ENCODE measurements around the gene GPR156.

The GPR156 gene

DNA sequence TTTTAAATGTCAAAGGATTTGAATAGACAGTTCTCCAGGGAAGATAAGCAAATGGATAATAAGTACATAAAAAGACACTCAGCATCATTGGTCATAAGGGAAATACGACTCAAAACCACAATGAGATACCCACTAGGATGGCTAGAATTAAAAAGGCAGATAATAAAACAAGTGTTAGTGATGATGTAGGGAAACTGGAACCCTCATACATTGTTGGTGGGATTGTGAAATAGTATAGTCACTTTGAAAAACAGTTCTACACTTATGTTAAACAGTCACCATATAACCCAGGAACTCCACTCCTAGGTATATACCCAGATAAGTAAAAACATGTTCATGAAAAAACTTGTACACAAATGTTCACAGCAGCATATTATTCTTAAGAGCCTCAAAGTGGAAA is 72.5 kb downstream of the GPR156 start:
- TF ChIP-seq, protein P1, sequence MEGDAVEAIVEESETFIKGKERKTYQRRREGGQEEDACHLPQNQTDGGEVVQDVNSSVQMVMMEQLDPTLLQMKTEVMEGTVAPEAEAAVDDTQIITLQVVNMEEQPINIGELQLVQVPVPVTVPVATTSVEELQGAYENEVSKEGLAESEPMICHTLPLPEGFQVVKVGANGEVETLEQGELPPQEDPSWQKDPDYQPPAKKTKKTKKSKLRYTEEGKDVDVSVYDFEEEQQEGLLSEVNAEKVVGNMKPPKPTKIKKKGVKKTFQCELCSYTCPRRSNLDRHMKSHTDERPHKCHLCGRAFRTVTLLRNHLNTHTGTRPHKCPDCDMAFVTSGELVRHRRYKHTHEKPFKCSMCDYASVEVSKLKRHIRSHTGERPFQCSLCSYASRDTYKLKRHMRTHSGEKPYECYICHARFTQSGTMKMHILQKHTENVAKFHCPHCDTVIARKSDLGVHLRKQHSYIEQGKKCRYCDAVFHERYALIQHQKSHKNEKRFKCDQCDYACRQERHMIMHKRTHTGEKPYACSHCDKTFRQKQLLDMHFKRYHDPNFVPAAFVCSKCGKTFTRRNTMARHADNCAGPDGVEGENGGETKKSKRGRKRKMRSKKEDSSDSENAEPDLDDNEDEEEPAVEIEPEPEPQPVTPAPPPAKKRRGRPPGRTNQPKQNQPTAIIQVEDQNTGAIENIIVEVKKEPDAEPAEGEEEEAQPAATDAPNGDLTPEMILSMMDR (IDR thresholded peaks at IDR 0.05; ENCODE audit: low read depth, low read length) = no peak
- H3K9me3 ChIP-seq = no peaks in the 10 kb centered on the region
- no peaks in the 10 kb centered on the region for H3K36me3 ChIP-seq
- no peaks in the 10 kb centered on the region; the same call in 1 of the 2 replicates for H3K27me3 ChIP-seq
- no peak overlapping the region for H3K4me3 ChIP-seq (ENCODE audit: low read depth, low read length)
- H3K4me1 ChIP-seq = peaks cover 19% of the 10 kb centered on the region
- DNase-seq = no peak

DNA sequence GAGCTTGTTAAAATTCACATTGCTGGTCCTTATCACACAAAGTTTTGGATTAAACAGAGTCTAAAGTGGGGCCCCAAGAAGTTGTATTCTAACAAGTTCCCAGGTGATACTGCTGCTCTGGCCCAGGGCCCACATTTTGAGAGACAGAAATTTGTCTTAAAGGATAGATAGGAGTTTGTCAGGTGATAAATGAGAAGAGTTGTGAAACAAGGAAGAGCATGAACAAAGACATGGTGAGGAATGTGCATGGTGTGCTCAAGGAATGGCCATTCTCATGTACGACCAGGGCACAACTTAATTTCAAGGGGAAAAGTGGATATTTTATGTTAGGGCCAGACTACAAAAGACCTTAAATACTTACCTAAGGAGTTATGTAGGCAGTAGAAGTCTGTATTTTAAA is 75.6 kb downstream of the GPR156 start:
- no peak for DNase-seq
- peaks cover 6% of the 10 kb centered on the region for H3K4me1 ChIP-seq
- TF ChIP-seq, protein P1 (IDR thresholded peaks at IDR 0.05; ENCODE audit: low read depth, low read length) = no peak
- no peaks in the 10 kb centered on the region; the same call in 1 of the 2 replicates for H3K27me3 ChIP-seq
- H3K4me3 ChIP-seq (ENCODE audit: low read depth, low read length) = no peak overlapping the region
- H3K9me3 ChIP-seq = no peaks in the 10 kb centered on the region
- H3K36me3 ChIP-seq = no peaks in the 10 kb centered on the region

DNA sequence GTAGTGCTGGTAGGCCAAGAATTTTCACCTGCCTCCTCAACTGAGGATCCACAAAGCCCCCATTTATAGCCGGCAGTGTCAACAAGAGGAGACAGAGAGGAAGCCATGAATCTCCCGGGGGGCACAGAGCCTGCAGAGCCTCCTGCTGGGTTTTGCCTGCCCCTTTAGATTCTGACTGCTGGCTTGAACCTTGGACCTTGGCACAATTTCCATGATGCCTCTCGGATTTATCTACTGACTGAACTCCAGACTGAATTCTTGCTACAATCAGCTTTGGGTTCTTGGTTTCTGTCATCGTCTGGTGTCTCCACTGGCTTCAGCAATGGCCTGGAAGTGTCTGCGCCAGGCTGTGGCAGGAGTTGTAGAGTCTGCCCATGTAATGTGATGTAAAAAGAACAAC is 80.7 kb downstream of the GPR156 start:
- H3K36me3 ChIP-seq = no peaks in the 10 kb centered on the region
- H3K9me3 ChIP-seq = no peaks in the 10 kb centered on the region
- TF ChIP-seq, protein P1 (IDR thresholded peaks at IDR 0.05; ENCODE audit: low read depth, low read length) = no peak
- H3K27me3 ChIP-seq = no peaks in the 10 kb centered on the region
- DNase-seq = no peak
- no peaks in the 10 kb centered on the region for H3K4me1 ChIP-seq
- H3K4me3 ChIP-seq (ENCODE audit: low read depth, low read length) = no peak overlapping the region

DNA sequence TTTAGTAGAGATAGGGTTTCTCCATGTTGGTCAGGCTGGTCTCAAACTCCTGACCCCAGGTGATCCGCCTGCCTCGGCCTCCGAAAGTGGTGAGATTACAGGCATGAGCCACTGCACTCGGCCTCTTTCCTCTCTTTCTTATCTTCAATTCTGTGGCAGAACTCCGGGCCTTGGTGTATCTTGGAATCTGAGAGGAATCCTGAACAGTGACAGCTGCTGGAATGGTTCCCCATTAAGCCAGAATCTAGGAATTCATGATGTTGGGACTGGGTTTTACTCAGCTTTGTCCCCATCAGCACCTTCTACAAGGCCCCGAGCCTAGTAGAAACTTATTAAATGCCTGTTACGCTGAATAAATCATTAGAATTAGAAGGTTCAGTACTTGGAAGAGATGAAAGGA is 81.4 kb downstream of the GPR156 start:
- no peak for DNase-seq
- Histone ChIP-seq H3K4me3 (ENCODE audit: low read depth, low read length) (no peak overlapping the region), H3K9me3 (no peaks in the 10 kb centered on the region), H3K4me1 (no peaks in the 10 kb centered on the region), H3K36me3 (no peaks in the 10 kb centered on the region), H3K27me3 (no peaks in the 10 kb centered on the region)
- TF ChIP-seq, protein P1 (IDR thresholded peaks at IDR 0.05; ENCODE audit: low read depth, low read length) = no peak

DNA sequence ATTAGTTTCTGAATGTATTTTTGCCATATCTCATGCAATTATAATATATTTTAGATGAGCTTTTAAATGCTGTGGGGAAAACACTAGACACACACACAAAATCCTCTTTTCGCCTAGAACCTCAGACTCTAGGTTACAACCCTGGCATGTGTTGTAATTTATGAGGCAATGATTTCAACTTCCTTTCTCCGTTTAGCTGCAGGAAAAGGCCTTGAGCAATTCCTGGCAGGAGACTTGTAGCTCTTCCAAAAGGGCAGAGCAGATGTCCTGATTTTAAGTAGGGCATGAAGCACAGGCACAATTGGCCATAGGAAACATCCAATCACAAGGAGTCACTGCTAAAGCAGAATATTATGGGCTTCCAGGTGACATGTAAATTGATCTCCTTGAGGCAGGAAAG is 82.0 kb downstream of the GPR156 start:
- no peak overlapping the region for H3K4me3 ChIP-seq (ENCODE audit: low read depth, low read length)
- no peaks in the 10 kb centered on the region for H3K36me3 ChIP-seq
- DNase-seq = no peak
- TF ChIP-seq, protein P1 (IDR thresholded peaks at IDR 0.05; ENCODE audit: low read depth, low read length) = no peak
- no peaks in the 10 kb centered on the region for H3K4me1 ChIP-seq
- H3K9me3 ChIP-seq = no peaks in the 10 kb centered on the region
- H3K27me3 ChIP-seq = no peaks in the 10 kb centered on the region

DNA sequence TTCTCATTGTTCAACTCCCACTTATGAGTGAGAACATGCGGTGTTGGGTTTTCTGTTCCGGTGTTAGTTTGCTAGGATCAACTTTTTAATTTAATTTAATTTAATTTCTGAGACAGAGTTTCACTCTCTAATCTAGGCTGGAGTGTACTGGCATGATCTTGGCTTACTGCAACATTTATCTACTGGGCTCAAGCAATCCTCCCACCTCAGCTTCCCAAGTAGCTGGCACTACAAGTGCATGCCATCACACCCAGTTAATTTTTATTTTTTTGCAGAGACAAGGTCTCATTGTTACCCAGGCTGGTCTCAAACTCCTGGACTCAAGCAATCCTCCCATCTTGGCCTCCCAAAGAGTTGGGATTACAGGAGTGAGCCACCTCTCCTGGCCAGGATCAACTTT is 82.7 kb downstream of the GPR156 start:
- no peaks in the 10 kb centered on the region for H3K4me1 ChIP-seq
- no peaks in the 10 kb centered on the region for H3K36me3 ChIP-seq
- TF ChIP-seq, protein P1 (IDR thresholded peaks at IDR 0.05; ENCODE audit: low read depth, low read length) = no peak
- no peak overlapping the region for H3K4me3 ChIP-seq (ENCODE audit: low read depth, low read length)
- no peaks in the 10 kb centered on the region for H3K9me3 ChIP-seq
- no peaks in the 10 kb centered on the region for H3K27me3 ChIP-seq
- no peak for DNase-seq

All from BE2C (cell line).